OCI-LY7 (cell line): ENCODE measurements around the gene NUDT22.

Experiments
- CTCF ChIP-seq: fragments of 200-600 bp; sonication (generic); conservative IDR thresholded peaks from 2 replicates; pipeline ENCODE4 v1.5.1; 2014; ENCODE audit warnings: mild to moderate bottlenecking, antibody characterized with exemption, low read length, moderate library complexity, mixed read lengths
- EZH2phosphoT487 ChIP-seq: fragments of 200-600 bp; sonication (generic); IDR thresholded peaks from 2 replicates; pipeline ENCODE4 v1.6.1; 2018; ENCODE audit warnings: low read depth, borderline replicate concordance, mild to moderate bottlenecking, mixed run types, antibody characterized with exemption, low read length, moderate library complexity, mixed read lengths

- TF ChIP-seq CTCF (peak; percentile 37), EZH2phosphoT487 (no peak)
Measured at GRCh38 chr11:64269540-64270220, 43.6 kb downstream of the NUDT22 start.
